ENCODE data around the gene ATRX.
"Not testable (repeated sequence)": the region's sequence is repeated elsewhere in the genome, so short reads cannot be mapped to it uniquely, and the experiment has no call there.

Gene ATRX

DNA sequence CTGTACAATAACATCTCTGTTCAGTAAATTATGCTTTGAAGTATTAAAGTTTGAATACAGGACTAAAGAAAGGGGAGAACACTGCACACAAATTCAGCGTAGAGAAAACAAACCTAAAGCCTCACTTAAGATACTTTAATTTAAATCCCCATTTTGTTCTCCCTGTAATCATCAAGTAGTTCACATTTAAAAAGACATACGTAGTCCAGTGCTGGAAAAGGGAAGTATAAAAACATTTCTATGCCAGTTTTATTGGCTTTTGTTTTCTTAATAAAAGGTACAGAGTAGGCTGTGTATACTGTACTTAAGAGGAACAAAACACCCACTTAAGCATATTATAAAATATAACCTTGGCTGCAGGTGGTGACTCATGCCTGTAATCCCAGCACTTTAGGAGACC is 237.3 kb downstream of the ATRX start:
- Histone ChIP-seq H3K9ac (ENCODE audit: low read depth, low read length, poor library complexity, severe bottlenecking) (no peak overlapping the region), H3K4me3 (ENCODE audit: low read length, poor library complexity, severe bottlenecking) (no peak overlapping the region), H3F3A (ENCODE audit: low read depth) (no peaks in the 10 kb centered on the region), H3K9me3 (ENCODE audit: insufficient read depth, low read depth, low read length) (no peaks in the 10 kb centered on the region), H3K9me2 (replicated peaks; ENCODE audit: low read depth, low read length) (no peaks in the 10 kb centered on the region), H3K4me1 (ENCODE audit: insufficient read depth, low read length, poor library complexity, severe bottlenecking) (no peaks in the 10 kb centered on the region), H3K4me2 (ENCODE audit: low read depth, low read length, poor library complexity, severe bottlenecking) (no peak overlapping the region), H4K20me1 (ENCODE audit: insufficient read depth, low read length, poor library complexity, severe bottlenecking) (no peaks in the 10 kb centered on the region), H2AFZ (ENCODE audit: low read length) (no peak overlapping the region), H3K36me3 (ENCODE audit: insufficient read depth, low read length) (no peaks in the 10 kb centered on the region), H3K79me2 (ENCODE audit: insufficient read depth, low read length) (no peaks in the 10 kb centered on the region), H3K27me3 (ENCODE audit: insufficient read depth, low read length, poor library complexity, severe bottlenecking) (no peaks in the 10 kb centered on the region)
- TF ChIP-seq, protein P1, sequence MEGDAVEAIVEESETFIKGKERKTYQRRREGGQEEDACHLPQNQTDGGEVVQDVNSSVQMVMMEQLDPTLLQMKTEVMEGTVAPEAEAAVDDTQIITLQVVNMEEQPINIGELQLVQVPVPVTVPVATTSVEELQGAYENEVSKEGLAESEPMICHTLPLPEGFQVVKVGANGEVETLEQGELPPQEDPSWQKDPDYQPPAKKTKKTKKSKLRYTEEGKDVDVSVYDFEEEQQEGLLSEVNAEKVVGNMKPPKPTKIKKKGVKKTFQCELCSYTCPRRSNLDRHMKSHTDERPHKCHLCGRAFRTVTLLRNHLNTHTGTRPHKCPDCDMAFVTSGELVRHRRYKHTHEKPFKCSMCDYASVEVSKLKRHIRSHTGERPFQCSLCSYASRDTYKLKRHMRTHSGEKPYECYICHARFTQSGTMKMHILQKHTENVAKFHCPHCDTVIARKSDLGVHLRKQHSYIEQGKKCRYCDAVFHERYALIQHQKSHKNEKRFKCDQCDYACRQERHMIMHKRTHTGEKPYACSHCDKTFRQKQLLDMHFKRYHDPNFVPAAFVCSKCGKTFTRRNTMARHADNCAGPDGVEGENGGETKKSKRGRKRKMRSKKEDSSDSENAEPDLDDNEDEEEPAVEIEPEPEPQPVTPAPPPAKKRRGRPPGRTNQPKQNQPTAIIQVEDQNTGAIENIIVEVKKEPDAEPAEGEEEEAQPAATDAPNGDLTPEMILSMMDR (conservative IDR thresholded peaks at IDR 0.05; ENCODE audit: low read length) = no peak

DNA sequence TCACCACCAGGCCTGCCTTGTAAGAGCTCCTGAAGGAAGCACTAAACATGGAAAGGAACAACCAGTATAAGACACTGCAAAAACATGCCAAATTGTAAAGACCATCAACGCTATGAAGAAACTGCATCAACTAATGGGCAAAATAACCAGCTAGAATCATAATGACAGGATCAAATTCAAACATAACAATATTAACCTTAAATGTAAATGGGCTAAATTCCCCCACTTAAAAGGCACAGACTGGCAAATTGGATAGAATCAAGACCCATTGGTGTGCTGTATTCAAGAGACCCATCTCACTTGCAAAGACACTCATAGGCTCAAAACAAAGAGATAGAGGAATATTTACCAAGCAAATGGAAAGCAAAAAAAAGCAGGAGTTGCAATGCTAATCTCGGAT is 246.2 kb downstream of the ATRX start:
- not testable (repeated sequence) for H2AFZ ChIP-seq (ENCODE audit: low read length); H3K27me3 ChIP-seq (ENCODE audit: insufficient read depth, low read length, poor library complexity, severe bottlenecking); H3K36me3 ChIP-seq (ENCODE audit: insufficient read depth, low read length); H4K20me1 ChIP-seq (ENCODE audit: insufficient read depth, low read length, poor library complexity, severe bottlenecking); H3K79me2 ChIP-seq (ENCODE audit: insufficient read depth, low read length); H3F3A ChIP-seq (ENCODE audit: low read depth); H3K9ac ChIP-seq (ENCODE audit: low read depth, low read length, poor library complexity, severe bottlenecking); H3K4me3 ChIP-seq (ENCODE audit: low read length, poor library complexity, severe bottlenecking); H3K9me3 ChIP-seq (ENCODE audit: insufficient read depth, low read depth, low read length); H3K4me1 ChIP-seq (ENCODE audit: insufficient read depth, low read length, poor library complexity, severe bottlenecking); H3K9me2 ChIP-seq (replicated peaks; ENCODE audit: low read depth, low read length); H3K4me2 ChIP-seq (ENCODE audit: low read depth, low read length, poor library complexity, severe bottlenecking)

DNA sequence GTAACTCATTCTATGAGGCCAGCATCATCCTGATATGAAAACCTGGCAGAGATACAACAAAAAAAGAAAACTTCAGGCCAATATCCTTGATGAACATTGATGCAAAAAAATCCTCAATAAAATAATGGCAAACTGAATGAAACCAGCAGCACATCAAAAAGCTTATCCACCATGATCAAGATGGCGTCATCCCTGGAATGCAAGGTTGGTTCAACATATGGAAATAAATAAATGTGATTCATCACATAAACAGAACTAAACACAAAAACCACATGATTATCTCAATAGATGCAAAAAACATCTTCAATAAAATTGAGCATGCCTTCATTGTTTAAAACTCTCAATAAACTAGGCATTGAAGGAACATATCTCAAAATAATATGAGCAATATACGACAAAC is 254.8 kb downstream of the ATRX start:
- H3K36me3 ChIP-seq (ENCODE audit: insufficient read depth, low read length); H3K4me3 ChIP-seq (ENCODE audit: low read length, poor library complexity, severe bottlenecking); H3K4me1 ChIP-seq (ENCODE audit: insufficient read depth, low read length, poor library complexity, severe bottlenecking); H3K9me2 ChIP-seq (replicated peaks; ENCODE audit: low read depth, low read length); H3K27me3 ChIP-seq (ENCODE audit: insufficient read depth, low read length, poor library complexity, severe bottlenecking); H3K9me3 ChIP-seq (ENCODE audit: insufficient read depth, low read depth, low read length); H3K79me2 ChIP-seq (ENCODE audit: insufficient read depth, low read length); H3K4me2 ChIP-seq (ENCODE audit: low read depth, low read length, poor library complexity, severe bottlenecking); H3K9ac ChIP-seq (ENCODE audit: low read depth, low read length, poor library complexity, severe bottlenecking); H3F3A ChIP-seq (ENCODE audit: low read depth); H2AFZ ChIP-seq (ENCODE audit: low read length); H4K20me1 ChIP-seq (ENCODE audit: insufficient read depth, low read length, poor library complexity, severe bottlenecking): not testable (repeated sequence)

DNA sequence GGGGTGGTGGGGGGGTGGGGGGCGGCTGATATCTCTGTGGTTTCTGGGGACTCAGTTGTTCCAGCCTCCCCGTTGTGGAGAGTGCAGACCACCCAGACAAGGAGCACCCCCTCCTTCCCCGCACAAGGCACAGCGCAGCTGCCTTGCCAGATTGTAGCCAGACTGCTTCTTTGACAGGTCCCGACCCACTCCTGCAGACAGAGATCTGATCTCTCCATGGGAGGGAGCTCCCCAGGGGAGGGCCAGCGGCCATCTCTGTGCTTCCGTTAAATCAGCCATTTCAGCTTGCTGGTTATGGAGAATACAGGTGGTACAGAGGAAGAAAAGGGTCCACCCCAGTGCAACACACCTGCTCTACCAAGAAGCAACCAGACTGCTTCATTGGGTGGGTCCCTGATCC is 258.0 kb downstream of the ATRX start:
- H3K9me2 ChIP-seq (replicated peaks; ENCODE audit: low read depth, low read length) = no peaks in the 10 kb centered on the region
- H3K27me3 ChIP-seq (ENCODE audit: insufficient read depth, low read length, poor library complexity, severe bottlenecking) = no peaks in the 10 kb centered on the region
- H3K79me2 ChIP-seq (ENCODE audit: insufficient read depth, low read length) = no peaks in the 10 kb centered on the region
- H3K4me3 ChIP-seq (ENCODE audit: low read length, poor library complexity, severe bottlenecking) = no peak overlapping the region
- H3F3A ChIP-seq (ENCODE audit: low read depth) = no peaks in the 10 kb centered on the region
- H3K9me3 ChIP-seq (ENCODE audit: insufficient read depth, low read depth, low read length) = no peaks in the 10 kb centered on the region
- H3K9ac ChIP-seq (ENCODE audit: low read depth, low read length, poor library complexity, severe bottlenecking) = no peak overlapping the region
- 0 out of 2 replicates have a peak, but pooled peaks cover 2% of the 10 kb centered on the region for H3K36me3 ChIP-seq (ENCODE audit: insufficient read depth, low read length)
- H3K4me2 ChIP-seq (ENCODE audit: low read depth, low read length, poor library complexity, severe bottlenecking) = no peak overlapping the region
- TF ChIP-seq EZH2phosphoT487 (IDR thresholded peaks at IDR 0.05; ENCODE audit: borderline replicate concordance) = no peak
- TF ChIP-seq, protein P1 (conservative IDR thresholded peaks at IDR 0.05; ENCODE audit: low read length) = no peak
- no peaks in the 10 kb centered on the region for H4K20me1 ChIP-seq (ENCODE audit: insufficient read depth, low read length, poor library complexity, severe bottlenecking)
- no peak overlapping the region for H2AFZ ChIP-seq (ENCODE audit: low read length)
- no peaks in the 10 kb centered on the region for H3K4me1 ChIP-seq (ENCODE audit: insufficient read depth, low read length, poor library complexity, severe bottlenecking)

Data from Loucy (cell line).